OCI-LY7 (cell line): ENCODE data around the gene RFX7.

Source experiments
- EZH2phosphoT487 ChIP-seq: fragments of 200-600 bp; sonication (generic); IDR thresholded peaks from 2 replicates; pipeline ENCODE4 v1.6.1; 2018; ENCODE audit warnings: low read depth, borderline replicate concordance, mild to moderate bottlenecking, mixed run types, antibody characterized with exemption, low read length, moderate library complexity, mixed read lengths
- TF ChIP-seq, protein P1 (sequence below): fragments of 200-600 bp; sonication (generic); conservative IDR thresholded peaks from 2 replicates; pipeline ENCODE4 v1.5.1; 2014; ENCODE audit warnings: mild to moderate bottlenecking, antibody characterized with exemption, low read length, moderate library complexity, mixed read lengths

DNA sequence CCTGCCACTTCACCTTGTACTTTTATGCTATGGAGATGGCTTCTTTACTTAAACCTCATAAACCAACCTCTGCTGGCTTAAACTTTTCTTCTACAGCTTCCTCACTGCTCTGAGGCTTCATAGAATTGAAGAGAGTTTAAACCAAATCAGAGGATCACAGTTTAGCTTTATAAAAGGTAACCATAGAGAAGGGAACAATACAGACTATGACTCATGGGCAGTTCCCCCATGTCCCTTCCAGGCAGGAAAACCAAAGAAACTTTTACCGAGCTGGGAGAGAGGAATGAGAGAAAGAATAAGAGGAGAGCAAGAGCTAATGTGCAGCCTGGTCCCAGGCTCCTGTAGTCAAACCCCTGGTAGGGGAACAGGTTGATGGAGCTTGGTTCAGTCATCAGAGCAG lies 196.3 kb downstream of the RFX7 start:
- TF ChIP-seq, protein P1, sequence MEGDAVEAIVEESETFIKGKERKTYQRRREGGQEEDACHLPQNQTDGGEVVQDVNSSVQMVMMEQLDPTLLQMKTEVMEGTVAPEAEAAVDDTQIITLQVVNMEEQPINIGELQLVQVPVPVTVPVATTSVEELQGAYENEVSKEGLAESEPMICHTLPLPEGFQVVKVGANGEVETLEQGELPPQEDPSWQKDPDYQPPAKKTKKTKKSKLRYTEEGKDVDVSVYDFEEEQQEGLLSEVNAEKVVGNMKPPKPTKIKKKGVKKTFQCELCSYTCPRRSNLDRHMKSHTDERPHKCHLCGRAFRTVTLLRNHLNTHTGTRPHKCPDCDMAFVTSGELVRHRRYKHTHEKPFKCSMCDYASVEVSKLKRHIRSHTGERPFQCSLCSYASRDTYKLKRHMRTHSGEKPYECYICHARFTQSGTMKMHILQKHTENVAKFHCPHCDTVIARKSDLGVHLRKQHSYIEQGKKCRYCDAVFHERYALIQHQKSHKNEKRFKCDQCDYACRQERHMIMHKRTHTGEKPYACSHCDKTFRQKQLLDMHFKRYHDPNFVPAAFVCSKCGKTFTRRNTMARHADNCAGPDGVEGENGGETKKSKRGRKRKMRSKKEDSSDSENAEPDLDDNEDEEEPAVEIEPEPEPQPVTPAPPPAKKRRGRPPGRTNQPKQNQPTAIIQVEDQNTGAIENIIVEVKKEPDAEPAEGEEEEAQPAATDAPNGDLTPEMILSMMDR: no peak
- no peak for TF ChIP-seq EZH2phosphoT487
